Measurements from ENCODE around the gene NMT1.

NMT1 gene

DNA sequence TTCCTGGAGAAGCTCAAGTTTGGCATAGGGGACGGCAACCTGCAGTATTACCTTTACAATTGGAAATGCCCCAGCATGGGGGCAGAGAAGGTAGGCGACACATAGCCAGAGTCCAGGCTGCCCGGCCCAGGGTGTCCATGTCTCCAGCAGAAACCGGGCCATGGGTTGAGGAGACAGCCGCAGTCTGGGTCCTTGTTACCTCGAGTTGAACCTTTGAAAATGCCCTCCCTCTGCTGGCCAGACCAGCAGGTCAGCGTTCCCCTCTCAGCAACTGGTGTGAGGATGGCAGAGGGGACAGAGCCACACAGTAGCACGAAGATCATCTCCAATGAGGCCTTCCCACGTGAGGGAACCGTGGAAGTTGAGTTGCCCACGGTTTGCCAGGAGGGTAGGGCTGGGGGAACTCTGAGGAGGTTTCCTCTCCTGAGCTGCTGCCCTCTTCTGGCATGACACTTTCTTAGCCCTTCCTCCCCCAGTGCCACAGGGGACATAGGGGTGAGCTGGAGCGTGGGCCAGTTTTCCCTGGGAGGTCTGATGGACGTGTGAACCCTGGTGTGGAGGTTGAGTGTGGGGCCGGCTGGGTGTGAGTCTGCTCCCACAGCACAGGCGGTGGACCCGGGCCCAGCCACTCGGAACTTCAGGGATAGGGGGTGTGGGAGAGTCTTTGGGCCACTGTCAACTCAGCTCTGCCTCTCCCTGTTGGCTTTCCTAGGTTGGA is 43.9 kb downstream of the NMT1 start:
- no peak for DNase-seq (ENCODE audit: low read depth in 2 of 2)

GRCh38 chr17:45106096-45106495 is 45.0 kb downstream of the NMT1 start:
- no peak for DNase-seq (ENCODE audit: low read depth in 2 of 2)

- no peak for DNase-seq (ENCODE audit: low read depth in 2 of 2)
These were observed 45.5 kb downstream of the NMT1 start for GRCh38 chr17:45106582-45106981.

DNA sequence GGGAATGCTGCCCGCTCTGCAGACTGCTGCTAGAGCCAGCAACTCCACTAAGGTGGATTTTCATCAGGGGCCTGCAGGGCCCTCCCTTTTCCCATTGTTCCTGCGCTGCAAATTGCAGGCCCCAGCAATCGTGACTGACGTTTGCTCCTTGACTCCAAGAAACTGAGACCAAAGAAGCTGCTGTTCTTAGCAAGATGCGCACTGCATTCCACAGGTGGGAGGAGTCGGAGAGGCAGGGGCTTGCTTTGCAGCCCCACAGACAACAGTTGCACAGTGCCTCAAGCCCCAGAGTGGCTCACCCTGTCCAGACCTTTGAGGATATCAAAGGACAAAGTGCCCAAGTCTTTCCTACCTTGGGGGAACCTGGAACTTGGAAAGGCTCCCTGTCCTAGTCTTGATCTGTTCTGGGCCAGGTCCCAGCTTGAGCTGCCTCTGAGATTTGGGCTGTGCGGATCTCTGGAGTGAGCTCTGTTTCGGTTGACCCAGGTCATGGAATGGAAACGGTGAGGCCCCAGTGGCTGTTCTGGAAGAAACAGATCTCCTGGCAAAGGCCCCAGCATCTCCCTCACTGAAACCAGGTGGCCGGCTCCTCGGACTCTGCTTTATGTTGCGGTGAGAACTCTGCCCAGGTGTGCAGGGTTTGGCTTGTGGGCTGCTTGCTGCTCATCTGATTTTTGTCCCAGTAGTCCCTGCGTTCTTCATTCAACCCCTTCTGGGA is 46.3 kb downstream of the NMT1 start:
- no peak for DNase-seq (ENCODE audit: low read depth in 2 of 2)

DNA sequence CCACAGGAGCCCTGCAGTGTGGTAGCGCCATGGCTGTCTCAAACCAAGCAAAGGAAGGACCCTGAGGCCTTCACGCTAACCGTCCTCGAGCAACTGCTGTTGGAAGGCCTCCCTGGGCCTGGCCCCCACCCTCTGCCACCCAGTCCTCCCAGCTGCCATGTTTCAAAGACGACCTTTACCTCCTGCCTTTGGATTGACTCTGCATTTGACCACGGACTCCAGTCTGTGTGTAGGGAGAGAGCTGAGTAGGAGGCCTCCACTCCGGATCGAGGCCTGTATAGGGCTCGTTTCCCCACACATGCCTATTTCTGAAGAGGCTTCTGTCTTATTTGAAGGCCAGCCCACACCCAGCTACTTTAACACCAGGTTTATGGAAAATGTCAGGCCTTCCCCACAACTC is 46.9 kb downstream of the NMT1 start:
- DNase-seq (ENCODE audit: low read depth in 2 of 2), result no peak

GRCh38 chr17:45108595-45109521 is 47.7 kb downstream of the NMT1 start:
- no peak for DNase-seq (ENCODE audit: low read depth in 2 of 2)

DNA sequence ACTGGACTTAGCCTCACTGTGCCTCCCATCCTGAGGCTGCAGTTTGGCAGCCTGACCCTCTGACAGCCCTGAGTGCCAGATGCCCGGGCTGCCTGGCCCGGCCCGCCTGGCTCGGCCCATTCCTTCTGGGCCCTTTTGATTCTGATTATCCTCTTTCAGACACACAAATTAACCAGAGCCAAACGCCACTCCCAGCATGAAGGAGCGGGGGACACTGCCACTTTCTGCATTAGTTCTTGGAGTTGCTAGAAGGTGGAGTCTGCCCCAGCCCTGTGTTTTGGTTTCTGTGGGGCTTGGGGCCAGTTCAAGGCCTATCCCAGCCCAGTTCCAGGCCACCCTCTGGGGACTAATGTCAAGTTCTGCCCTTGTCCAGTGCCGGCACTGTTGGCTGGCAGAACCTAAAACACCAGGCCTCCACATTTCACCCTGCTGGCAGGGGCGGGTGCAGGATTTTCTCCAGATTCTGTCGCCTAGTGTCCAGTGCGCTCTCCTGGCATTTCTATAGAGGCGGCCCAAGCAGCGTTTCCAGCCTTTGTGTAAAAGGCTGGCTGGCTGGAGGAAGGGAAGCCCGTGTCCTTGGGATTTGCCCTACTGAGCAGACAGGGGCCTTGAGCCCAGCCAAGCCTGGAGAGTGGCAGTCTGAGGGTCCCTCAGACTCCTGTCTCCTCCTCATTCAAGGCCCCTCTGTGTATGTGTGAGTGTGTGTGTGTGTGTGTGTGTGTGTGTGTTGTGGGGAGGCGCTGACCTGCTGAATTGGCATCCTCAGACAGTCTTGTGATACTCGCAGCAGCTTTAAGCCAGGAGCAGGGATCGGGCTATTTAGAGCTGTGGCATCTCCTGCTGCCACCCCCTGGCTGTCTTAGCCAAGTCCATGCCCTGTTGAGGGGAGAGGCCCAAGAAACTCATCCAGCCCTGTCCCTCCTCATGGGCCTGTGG is 49.8 kb downstream of the NMT1 start:
- no peak for DNase-seq (ENCODE audit: low read depth in 2 of 2)

- no peak for DNase-seq (ENCODE audit: low read depth in 2 of 2)
These were observed 50.7 kb downstream of the NMT1 start for GRCh38 chr17:45111850-45112249.

GRCh38 chr17:45112559-45113423 is 51.7 kb downstream of the NMT1 start:
- DNase-seq (ENCODE audit: low read depth in 2 of 2), result no peak

- no peak for DNase-seq (ENCODE audit: low read depth in 2 of 2)
These were observed 52.3 kb downstream of the NMT1 start for GRCh38 chr17:45113424-45113754.

GRCh38 chr17:45114117-45114932 is 53.2 kb downstream of the NMT1 start:
- DNase-seq (ENCODE audit: low read depth in 2 of 2), result no peak

- no peak for DNase-seq (ENCODE audit: low read depth in 2 of 2)
These were observed 54.0 kb downstream of the NMT1 start for GRCh38 chr17:45115015-45115625.

DNA sequence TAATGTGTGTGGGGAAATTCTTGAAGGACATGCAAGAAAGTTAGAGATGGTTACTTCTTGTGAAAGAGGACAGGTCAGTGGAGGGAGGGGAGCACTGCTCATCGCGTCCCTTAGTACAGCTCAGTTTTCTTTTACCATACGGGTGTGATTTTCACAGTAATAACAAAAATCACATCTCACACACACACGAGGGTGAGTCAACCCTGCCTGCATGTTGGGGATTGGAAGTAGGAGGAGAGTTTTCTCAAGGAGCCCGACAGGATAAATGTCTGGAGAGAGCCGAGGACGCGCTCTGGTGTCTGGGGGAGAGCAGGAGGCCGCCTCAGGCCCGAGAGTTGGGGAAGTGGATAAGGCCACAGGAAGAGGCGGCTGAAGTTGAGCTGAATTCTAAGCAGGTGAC is 54.8 kb downstream of the NMT1 start:
- no peak for DNase-seq (ENCODE audit: low read depth in 2 of 2)

DNA sequence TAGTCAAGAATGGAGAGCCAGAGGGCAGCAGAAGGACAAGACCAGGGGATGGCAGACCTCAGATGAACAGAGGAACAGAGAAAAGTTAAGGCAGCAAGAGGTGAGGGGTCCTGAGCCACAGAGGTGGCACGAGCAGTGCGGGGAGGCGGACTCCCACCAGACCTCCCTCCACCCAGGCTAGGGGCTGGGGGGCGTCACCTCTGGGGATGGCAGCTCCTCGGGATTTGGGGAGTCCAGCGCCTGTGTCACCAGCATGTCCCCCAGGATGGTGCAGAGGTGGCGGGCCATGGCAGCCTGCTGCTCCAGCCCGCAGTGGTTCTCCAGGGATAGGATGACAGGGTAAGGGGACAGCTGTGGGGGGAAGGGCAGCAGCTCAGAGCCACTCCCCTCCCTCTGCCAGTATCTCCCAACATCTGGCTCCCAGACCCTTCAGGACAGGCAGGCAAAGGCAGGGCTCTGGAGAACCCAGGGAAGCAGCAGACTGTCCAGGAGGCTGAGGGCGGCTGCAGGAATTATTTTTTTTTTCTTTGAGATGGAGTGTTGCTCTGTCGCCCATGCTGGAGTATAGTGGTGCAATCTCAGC is 55.4 kb downstream of the NMT1 start:
- DNase-seq (ENCODE audit: low read depth in 2 of 2), result no peak

- DNase-seq (ENCODE audit: low read depth in 2 of 2), result no peak
These were observed 56.2 kb downstream of the NMT1 start for GRCh38 chr17:45117334-45117733.

GRCh38 chr17:45117848-45118646 is 56.9 kb downstream of the NMT1 start:
- DNase-seq (ENCODE audit: low read depth in 2 of 2), result no peak

- DNase-seq (ENCODE audit: low read depth in 2 of 2), result no peak
These were observed 57.6 kb downstream of the NMT1 start for GRCh38 chr17:45118691-45119090.

DNA sequence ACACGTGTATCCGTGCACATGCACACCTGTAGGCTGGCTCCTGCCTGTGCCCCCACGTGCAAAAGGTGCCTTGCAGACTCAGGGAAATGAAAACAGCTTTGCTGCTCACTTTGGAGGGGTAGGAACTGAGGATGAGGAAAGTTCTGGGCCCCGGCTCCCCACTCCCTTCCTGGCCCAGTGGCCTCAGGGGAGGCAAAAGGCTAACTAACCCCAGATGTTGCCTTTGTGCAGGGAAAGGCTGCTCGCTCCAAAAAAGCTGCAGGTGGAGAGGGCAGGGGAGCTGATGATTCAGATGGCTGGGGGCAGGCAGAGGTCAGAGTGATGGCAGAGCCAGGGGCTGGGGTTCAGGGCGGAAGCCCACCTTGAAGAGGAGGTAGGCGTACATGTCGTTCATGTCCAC is 58.8 kb downstream of the NMT1 start:
- DNase-seq (ENCODE audit: low read depth in 2 of 2), result no peak

All from fibroblast of skin of left biceps (primary cell).